Measurements from ENCODE around the gene PCSK6.

Gene PCSK6

DNA sequence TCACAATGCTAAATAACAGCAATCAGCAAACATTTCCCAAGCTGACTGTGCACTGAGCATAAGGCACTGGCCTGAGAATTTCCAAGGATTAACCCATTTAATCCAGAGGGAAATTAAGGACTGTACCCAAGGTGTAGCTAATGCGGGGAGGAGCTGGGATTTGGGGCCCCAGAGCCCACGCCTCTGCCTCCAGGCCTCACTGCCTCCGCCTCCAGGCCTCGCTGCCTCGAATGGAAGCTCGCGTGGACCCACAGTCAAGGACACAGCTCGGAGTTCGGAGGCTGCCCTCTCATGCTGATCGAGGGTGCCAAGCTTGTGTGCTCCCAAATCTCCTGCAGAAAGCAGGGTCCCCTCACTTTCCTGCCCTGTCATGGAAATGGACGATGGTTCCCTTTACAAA, 118.0 kb downstream of the PCSK6 start:
- H3K4me3 Mint-ChIP-seq, result no peak overlapping the region
- no peaks in the 10 kb centered on the region for H3K36me3 Mint-ChIP-seq (ENCODE audit: low read depth)
- H3K27ac Mint-ChIP-seq, result no peak overlapping the region
- peaks cover 3% of the 10 kb centered on the region for H3K27me3 Mint-ChIP-seq
- no peak for ATAC-seq
- no peak for DNase-seq
- H3K9me3 Mint-ChIP-seq, result no peaks in the 10 kb centered on the region
- H3K4me1 Mint-ChIP-seq, result peaks cover 4% of the 10 kb centered on the region

DNA sequence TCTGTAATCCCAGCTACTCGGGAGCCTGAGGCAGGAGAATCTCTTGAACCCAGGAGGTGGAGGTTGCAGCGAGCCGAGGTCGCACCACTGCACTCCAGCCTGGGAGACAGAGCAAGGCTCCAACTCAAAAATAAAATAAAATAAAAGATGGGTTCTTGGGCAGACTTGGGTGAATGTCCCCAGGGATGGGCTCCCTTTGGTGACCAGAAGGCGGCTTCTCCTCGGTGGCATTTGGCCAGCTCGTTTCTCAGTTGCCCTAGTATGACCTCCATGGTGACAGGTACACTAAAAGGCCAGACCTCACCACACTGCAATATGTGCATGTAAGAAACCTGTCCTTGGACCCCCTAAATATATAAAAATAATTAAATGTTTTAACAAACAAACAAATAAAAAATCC, 118.4 kb downstream of the PCSK6 start:
- H3K4me1 Mint-ChIP-seq, result peaks cover 4% of the 10 kb centered on the region
- H3K9me3 Mint-ChIP-seq, result no peaks in the 10 kb centered on the region
- no peak overlapping the region for H3K4me3 Mint-ChIP-seq
- no peak for ATAC-seq
- DNase-seq, result no peak
- H3K27me3 Mint-ChIP-seq, result peaks cover 3% of the 10 kb centered on the region
- H3K36me3 Mint-ChIP-seq (ENCODE audit: low read depth), result no peaks in the 10 kb centered on the region
- no peak overlapping the region for H3K27ac Mint-ChIP-seq

GRCh38 chr15:101370330-101371024, 119.0 kb downstream of the PCSK6 start:
- Mint-ChIP-seq H3K27ac (no peak overlapping the region), H3K4me1 (peaks cover 4% of the 10 kb centered on the region), H3K4me3 (no peak overlapping the region), H3K9me3 (peaks cover 2% of the 10 kb centered on the region), H3K27me3 (peaks cover 3% of the 10 kb centered on the region), H3K36me3 (ENCODE audit: low read depth) (no peaks in the 10 kb centered on the region)
- no peak for ATAC-seq
- DNase-seq, result no peak

- Mint-ChIP-seq H3K9me3 (peaks cover 7% of the 10 kb centered on the region), H3K4me3 (no peak overlapping the region), H3K4me1 (peaks cover 4% of the 10 kb centered on the region), H3K27ac (no peak overlapping the region), H3K27me3 (peaks cover 3% of the 10 kb centered on the region), H3K36me3 (ENCODE audit: low read depth) (no peaks in the 10 kb centered on the region)
- ATAC-seq, result no peak
- no peak for DNase-seq
Observed at GRCh38 chr15:101369676-101370075, 119.8 kb downstream of the PCSK6 start.

DNA sequence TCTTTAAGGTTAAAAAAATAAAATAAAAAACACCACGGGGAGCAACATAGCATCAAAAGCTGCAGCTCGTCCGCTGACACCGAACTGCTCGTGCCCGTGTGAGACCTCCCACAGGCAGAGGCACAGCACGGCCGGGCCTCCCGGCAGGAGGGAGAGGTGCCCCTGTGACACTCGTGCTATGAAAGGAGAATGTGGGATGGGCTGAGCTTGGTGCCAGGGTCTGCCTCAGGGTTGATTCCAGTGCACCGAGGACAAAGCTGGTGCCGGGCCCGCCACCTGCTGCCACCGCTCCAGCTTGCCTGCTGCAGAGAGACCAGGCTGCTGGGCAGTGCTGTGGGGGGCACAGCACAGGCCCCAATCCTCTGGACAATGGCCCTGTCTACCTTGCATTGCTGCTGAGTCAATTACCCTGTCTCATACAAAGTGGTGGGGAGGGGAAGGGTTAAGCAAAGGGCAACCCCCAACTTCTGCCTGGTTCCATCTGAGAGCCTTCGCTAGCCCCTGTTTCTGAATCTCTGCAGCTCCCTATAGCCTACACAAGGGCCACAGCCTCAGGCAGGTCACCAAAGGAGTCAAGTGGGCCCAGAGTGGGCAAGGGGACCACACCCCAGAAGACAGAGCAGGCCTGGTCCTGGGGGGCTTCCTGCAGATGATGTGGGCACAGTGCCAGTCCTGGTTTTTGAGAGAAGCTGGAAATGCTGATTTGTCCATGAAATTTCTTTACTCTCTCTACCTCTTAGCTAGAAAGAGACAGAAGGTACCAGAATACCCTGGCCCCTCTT, 120.5 kb downstream of the PCSK6 start:
- DNase-seq (no peak), ATAC-seq (no peak)
- peaks cover 3% of the 10 kb centered on the region for H3K27me3 Mint-ChIP-seq
- peaks cover 4% of the 10 kb centered on the region for H3K4me1 Mint-ChIP-seq
- peaks cover 9% of the 10 kb centered on the region for H3K9me3 Mint-ChIP-seq
- no peak overlapping the region for H3K4me3 Mint-ChIP-seq
- no peak overlapping the region for H3K27ac Mint-ChIP-seq
- H3K36me3 Mint-ChIP-seq (ENCODE audit: low read depth), result no peaks in the 10 kb centered on the region

GRCh38 chr15:101368086-101368780, 121.3 kb downstream of the PCSK6 start:
- peaks cover 2% of the 10 kb centered on the region for H3K4me1 Mint-ChIP-seq
- no peaks in the 10 kb centered on the region for H3K27me3 Mint-ChIP-seq
- ATAC-seq (no peak), DNase-seq (no peak)
- H3K9me3 Mint-ChIP-seq, result peaks cover 9% of the 10 kb centered on the region
- no peak overlapping the region for H3K4me3 Mint-ChIP-seq
- H3K36me3 Mint-ChIP-seq (ENCODE audit: low read depth), result no peaks in the 10 kb centered on the region
- no peak overlapping the region for H3K27ac Mint-ChIP-seq

DNA sequence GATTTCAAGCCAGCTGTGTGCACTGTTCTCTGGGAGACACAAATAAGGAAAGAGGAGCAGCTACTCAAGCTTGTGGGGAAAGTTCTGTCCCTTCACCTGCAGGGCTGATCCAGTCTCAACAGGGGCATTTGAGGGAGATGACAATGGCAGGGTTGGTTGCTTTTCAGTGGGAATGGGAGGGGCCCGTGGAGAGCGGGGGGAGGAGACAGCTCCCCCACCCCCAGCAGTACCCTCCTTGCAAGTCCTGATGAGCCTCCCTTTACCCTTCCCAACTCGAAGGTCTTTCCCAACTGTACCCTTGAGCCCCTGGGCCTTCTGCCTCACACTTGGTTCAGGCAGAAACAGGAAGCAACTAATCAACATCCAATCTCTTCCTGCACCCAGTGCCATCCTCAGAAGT, 122.7 kb downstream of the PCSK6 start:
- Mint-ChIP-seq H3K27me3 (peaks cover 6% of the 10 kb centered on the region), H3K27ac (no peak overlapping the region), H3K4me1 (no peaks in the 10 kb centered on the region), H3K9me3 (peaks cover 9% of the 10 kb centered on the region), H3K36me3 (ENCODE audit: low read depth) (no peaks in the 10 kb centered on the region), H3K4me3 (no peak overlapping the region)
- no peak for ATAC-seq
- DNase-seq, result no peak

GRCh38 chr15:101362986-101363566, 126.4 kb downstream of the PCSK6 start:
- H3K4me3 Mint-ChIP-seq, result no peak overlapping the region
- H3K27ac Mint-ChIP-seq, result no peak overlapping the region
- ATAC-seq (no peak), DNase-seq (no peak)
- H3K36me3 Mint-ChIP-seq (ENCODE audit: low read depth), result no peaks in the 10 kb centered on the region
- peaks cover 9% of the 10 kb centered on the region for H3K9me3 Mint-ChIP-seq
- peaks cover 5% of the 10 kb centered on the region for H3K4me1 Mint-ChIP-seq
- peaks cover 7% of the 10 kb centered on the region for H3K27me3 Mint-ChIP-seq

DNA sequence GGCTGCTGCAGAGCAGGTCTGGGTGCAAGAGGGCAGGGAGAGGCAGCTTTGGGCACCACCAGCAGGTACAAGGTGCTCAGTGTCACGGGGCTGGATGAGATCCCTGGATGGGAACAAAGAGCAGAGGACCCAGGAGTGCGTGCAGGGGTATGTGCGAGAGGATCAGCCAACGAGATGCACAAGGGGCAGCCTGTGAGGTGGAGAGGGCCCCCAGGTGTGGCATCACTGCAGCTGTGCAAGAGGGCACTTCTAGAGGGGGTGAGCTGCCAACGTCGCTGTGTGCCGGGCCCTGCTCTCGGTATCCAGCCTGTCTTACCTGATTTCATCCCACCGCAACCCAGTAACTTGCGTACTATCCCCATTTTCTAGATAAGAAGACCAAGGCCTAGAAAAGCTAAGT, 127.1 kb downstream of the PCSK6 start:
- DNase-seq, result no peak
- Mint-ChIP-seq H3K9me3 (peaks cover 9% of the 10 kb centered on the region), H3K4me1 (peaks cover 5% of the 10 kb centered on the region), H3K4me3 (no peak overlapping the region), H3K27me3 (peaks cover 7% of the 10 kb centered on the region), H3K36me3 (ENCODE audit: low read depth) (no peaks in the 10 kb centered on the region), H3K27ac (no peak overlapping the region)
- no peak for ATAC-seq

DNA sequence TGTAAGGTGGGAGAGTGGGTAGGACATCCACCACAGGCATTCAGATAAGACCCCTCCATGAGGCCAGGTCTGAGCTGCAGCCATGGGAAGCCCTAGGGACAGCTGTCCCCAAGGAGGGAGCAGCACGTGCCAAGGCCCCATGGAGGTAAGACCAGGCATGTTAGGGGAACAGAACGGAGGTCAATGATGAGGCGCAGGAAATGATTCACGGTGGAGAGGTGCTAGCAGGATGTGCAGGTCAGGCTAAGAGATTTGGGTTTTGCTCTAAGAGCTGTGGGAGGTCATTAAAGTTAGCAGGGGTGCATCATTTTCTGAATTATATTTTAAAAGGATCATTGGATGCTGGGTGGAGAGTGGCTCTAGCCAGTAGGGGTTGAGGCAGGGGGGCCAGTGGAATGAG, 128.1 kb downstream of the PCSK6 start:
- ATAC-seq (peak; percentile 52), DNase-seq (no peak)
- H3K4me3 Mint-ChIP-seq, result no peak overlapping the region
- peaks cover 5% of the 10 kb centered on the region for H3K4me1 Mint-ChIP-seq
- peaks cover 7% of the 10 kb centered on the region for H3K27me3 Mint-ChIP-seq
- no peak overlapping the region for H3K27ac Mint-ChIP-seq
- H3K9me3 Mint-ChIP-seq, result peaks cover 9% of the 10 kb centered on the region
- no peaks in the 10 kb centered on the region for H3K36me3 Mint-ChIP-seq (ENCODE audit: low read depth)

- no peak for ATAC-seq
- no peaks in the 10 kb centered on the region for H3K36me3 Mint-ChIP-seq (ENCODE audit: low read depth)
- no peak overlapping the region for H3K4me3 Mint-ChIP-seq
Observed at GRCh38 chr15:101359365-101359947, 130.1 kb downstream of the PCSK6 start.

DNA sequence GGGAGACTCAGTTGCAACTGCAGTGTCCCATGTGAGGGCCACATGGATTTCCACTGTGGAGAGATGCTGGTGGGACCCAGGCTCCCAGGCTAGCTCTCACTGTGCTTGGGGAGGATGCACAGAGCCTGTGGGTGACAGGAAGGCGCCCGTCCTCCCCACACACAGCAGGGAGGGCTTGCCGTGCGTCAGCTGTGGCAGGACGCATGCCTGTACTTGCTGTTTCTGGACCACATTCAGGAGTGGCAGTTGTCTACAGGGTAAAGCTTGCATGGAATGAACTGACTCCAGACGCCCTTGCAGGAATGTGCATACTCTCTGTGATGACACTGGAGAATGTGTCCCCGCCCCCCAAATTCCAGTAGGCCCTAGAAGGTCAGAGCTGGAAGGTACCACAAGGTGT, 130.6 kb downstream of the PCSK6 start:
- H3K9me3 Mint-ChIP-seq, result no peaks in the 10 kb centered on the region
- no peak for ATAC-seq
- peaks cover 5% of the 10 kb centered on the region for H3K4me1 Mint-ChIP-seq
- H3K27me3 Mint-ChIP-seq, result peaks cover 7% of the 10 kb centered on the region
- no peak overlapping the region for H3K27ac Mint-ChIP-seq
- H3K36me3 Mint-ChIP-seq (ENCODE audit: low read depth), result no peaks in the 10 kb centered on the region
- no peak overlapping the region for H3K4me3 Mint-ChIP-seq
- DNase-seq, result no peak

More at GRCh38 chr15:101359365-101359947, 130.1 kb downstream of the PCSK6 start:
- no peak for DNase-seq
- Mint-ChIP-seq H3K27me3 (peaks cover 7% of the 10 kb centered on the region), H3K4me1 (peaks cover 5% of the 10 kb centered on the region), H3K9me3 (peaks cover under 1% of the 10 kb centered on the region), H3K27ac (no peak overlapping the region)

DNA sequence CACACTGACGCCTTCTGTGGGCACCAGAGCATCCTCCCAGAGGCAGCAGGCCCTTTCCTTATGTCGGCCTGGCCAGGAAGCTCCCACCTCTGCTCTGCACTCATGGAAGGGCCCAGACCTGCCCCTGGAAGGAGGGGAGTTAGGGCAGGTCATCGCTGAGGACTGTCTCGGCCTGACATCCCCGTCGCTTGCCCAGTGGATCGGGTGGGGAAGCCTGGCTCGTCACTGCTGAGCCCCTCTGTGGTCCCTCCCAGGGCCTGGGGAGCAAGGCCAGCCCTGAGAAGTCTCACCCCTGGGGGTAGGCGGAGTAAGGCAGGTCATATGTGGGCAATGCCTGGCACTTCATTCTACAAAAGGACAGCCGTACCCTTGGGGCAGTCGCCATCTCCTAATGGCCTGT, 131.6 kb downstream of the PCSK6 start:
- H3K27me3 Mint-ChIP-seq, result peaks cover 6% of the 10 kb centered on the region
- no peaks in the 10 kb centered on the region for H3K9me3 Mint-ChIP-seq
- H3K27ac Mint-ChIP-seq, result no peak overlapping the region
- DNase-seq (no peak), ATAC-seq (no peak)
- H3K4me1 Mint-ChIP-seq, result peaks cover 5% of the 10 kb centered on the region
- no peaks in the 10 kb centered on the region for H3K36me3 Mint-ChIP-seq (ENCODE audit: low read depth)
- H3K4me3 Mint-ChIP-seq, result no peak overlapping the region

GRCh38 chr15:101357333-101357732, 132.2 kb downstream of the PCSK6 start:
- Mint-ChIP-seq H3K9me3 (no peaks in the 10 kb centered on the region), H3K27ac (no peak overlapping the region), H3K4me3 (no peak overlapping the region), H3K36me3 (ENCODE audit: low read depth) (no peaks in the 10 kb centered on the region), H3K27me3 (peaks cover 3% of the 10 kb centered on the region), H3K4me1 (peaks cover 5% of the 10 kb centered on the region)
- DNase-seq (no peak), ATAC-seq (no peak)

Measured in activated naive CD8-positive, alpha-beta T cell treated with anti-CD3 and anti-CD28 coated beads, Interleukin-2, amount 50 U/mL, for 24 hours (primary cell).